Gastroesophageal sphincter (tissue), 4 donors: ENCODE data around the gene MBTD1. TPM values are rescaled to one million over a fixed set of nuclear protein-coding genes. Genes with fewer than 3 reads are reported as not detected.

ENCODE experiments used
- ATAC-seq: fragments of 150-250 bp; one replicate; pipeline ENCODE4 v1.9.1; 2016; ENCODE audit warnings: mild to moderate bottlenecking, moderate library complexity
- H3K27ac ChIP-seq, 4 donors: fragments of 200-600 bp; sonication (generic) in 3 of 4; 1 replicate in 3 of 4; 2 replicates in 1 of 4; pipeline ENCODE4 v1.5.1; 2016 to 2019
- H3K27me3 ChIP-seq: fragments of 200-600 bp; sonication (generic); one replicate; pipeline ENCODE4 v1.5.1; 2019
- H3K36me3 ChIP-seq, 2 donors: fragments of 200-600 bp; sonication (generic); one replicate each; pipeline ENCODE4 v1.5.1; 2019; ENCODE audit warnings: control low read depth in 1 of 2
- H3K4me1 ChIP-seq, 3 donors: fragments of 200-600 bp; sonication (generic); 1 replicate in 2 of 3; 2 replicates in 1 of 3; pipeline ENCODE4 v1.5.1; 2016 to 2019; ENCODE audit warnings: control low read depth in 2 of 3
- H3K4me3 ChIP-seq, 2 donors: fragments of 200-600 bp; sonication (generic); one replicate each; pipeline ENCODE4 v1.5.1; 2019; ENCODE audit warnings: mild to moderate bottlenecking in 1 of 2, moderate library complexity in 1 of 2
- H3K9me3 ChIP-seq, 3 donors: fragments of 200-600 bp; sonication (generic); one replicate each; pipeline ENCODE4 v1.5.1; 2017 to 2019; ENCODE audit warnings: control low read depth in 2 of 3
- CTCF ChIP-seq, 4 experiments: fragments of 200-600 bp in 2 of 4; fragments of 450-650 bp in 2 of 4; sonication (generic) in 1 of 4; IDR thresholded peaks; one replicate each; pipeline ENCODE4 v1.5.1; 2017 to 2019; ENCODE audit warnings: antibody characterized with exemption in 4 of 4, mild to moderate bottlenecking in 2 of 4, moderate library complexity in 2 of 4
- EP300 ChIP-seq: sonication (generic); formaldehyde crosslinking; IDR thresholded peaks from one replicate; pipeline ENCODE4 v1.6.1; 2017; ENCODE audit warnings: antibody characterized with exemption, mild to moderate bottlenecking
- POLR2A ChIP-seq, 2 donors: fragments of 450-650 bp; IDR thresholded peaks; one replicate each; pipeline ENCODE4 v1.6.1; 2017; ENCODE audit warnings: antibody characterized with exemption in 2 of 2, mild to moderate bottlenecking in 2 of 2, moderate library complexity in 1 of 2
- POLR2AphosphoS5 ChIP-seq: sonication (generic); formaldehyde crosslinking; IDR thresholded peaks from one replicate; pipeline ENCODE4 v1.6.1; 2017; ENCODE audit warnings: antibody characterized with exemption
- WGBS, 2 donors: methylation state at CpG; one replicate each; pipeline ENCODE4 v1.1.5; 2018; ENCODE audit warnings: low coverage in 1 of 2; 5-methylcytosine and 5-hydroxymethylcytosine counted together
- total RNA-seq, 4 donors: library from RNA; depleted of rRNA; stranded (reverse); fragments of >200 nt; gene quantifications; one replicate each; pipeline ENCODE4 v1.1.0, GENCODE V29; 2016

MBTD1 gene
- total RNA-seq, 4 donors from 2014 or later = 7.3 to 19.9 (median 13.1) TPM

GRCh38 chr17:51255673-51256072 lies 4.2 kb downstream of the MBTD1 start:
- H3K9me3 ChIP-seq = no peaks in the 10 kb centered on the region
- peaks cover 0 to 18% of the 10 kb centered on the region in 2 donors for H3K36me3 ChIP-seq
- no peak for ATAC-seq
- no peak overlapping the region for H3K4me3 ChIP-seq
- WGBS, 2 donors = 78 to 83% methylated on average over 5 to 6 of the region's 6 CpGs
- peaks cover 0 to 52% (median 18%) of the 10 kb centered on the region in 3 donors for H3K4me1 ChIP-seq
- no peak overlapping the region for H3K27ac ChIP-seq
- no peak for TF ChIP-seq POLR2AphosphoS5
- TF ChIP-seq POLR2A (IDR thresholded peaks at IDR 0.05) = no peak
- no peak for TF ChIP-seq CTCF (IDR thresholded peaks at IDR 0.05)
- no peak for TF ChIP-seq EP300
- H3K27me3 ChIP-seq = no peaks in the 10 kb centered on the region

GRCh38 chr17:51251010-51251409 lies 8.8 kb downstream of the MBTD1 start:
- Histone ChIP-seq H3K4me3 (no peak overlapping the region), H3K27me3 (no peaks in the 10 kb centered on the region), H3K36me3 (peaks cover 0 to 19% of the 10 kb centered on the region in 2 donors), H3K4me1 (peaks cover 0 to 18% (median under 1%) of the 10 kb centered on the region in 3 donors), H3K9me3 (no peaks in the 10 kb centered on the region), H3K27ac (no peak overlapping the region)
- TF ChIP-seq EP300 = no peak
- TF ChIP-seq CTCF (IDR thresholded peaks at IDR 0.05) = no peak
- TF ChIP-seq POLR2A (IDR thresholded peaks at IDR 0.05) = no peak
- no peak for TF ChIP-seq POLR2AphosphoS5
- no peak for ATAC-seq

- Histone ChIP-seq H3K9me3 (no peaks in the 10 kb centered on the region), H3K4me1 (peaks cover 0 to 12% (median 0%) of the 10 kb centered on the region in 3 donors), H3K27ac (no peak overlapping the region), H3K27me3 (no peaks in the 10 kb centered on the region), H3K4me3 (no peak overlapping the region), H3K36me3 (peaks cover 0 to 19% of the 10 kb centered on the region in 2 donors)
- no peak for ATAC-seq
- no peak for TF ChIP-seq POLR2AphosphoS5
- TF ChIP-seq POLR2A (IDR thresholded peaks at IDR 0.05) = no peak
- no peak for TF ChIP-seq EP300
- no peak for TF ChIP-seq CTCF (IDR thresholded peaks at IDR 0.05)
- WGBS, 2 donors = 94 to 96% methylated on average over 3 of the region's 3 CpGs
Observed at GRCh38 chr17:51250314-51250840, 9.5 kb downstream of the MBTD1 start.

- Histone ChIP-seq H3K4me3 (no peak overlapping the region), H3K9me3 (no peaks in the 10 kb centered on the region), H3K27me3 (no peaks in the 10 kb centered on the region), H3K4me1 (no peaks in the 10 kb centered on the region), H3K27ac (no peak overlapping the region), H3K36me3 (no peaks in the 10 kb centered on the region)
- 100% methylated on average over 1 of the region's 1 CpG for WGBS, 2 donors
- ATAC-seq = no peak
- TF ChIP-seq POLR2AphosphoS5 (no peak), POLR2A (IDR thresholded peaks at IDR 0.05) (no peak), EP300 (no peak), CTCF (IDR thresholded peaks at IDR 0.05) (no peak)
Observed at GRCh38 chr17:51245535-51245934, 14.3 kb downstream of the MBTD1 start.

- no peak for TF ChIP-seq EP300
- no peak for TF ChIP-seq CTCF (IDR thresholded peaks at IDR 0.05)
- TF ChIP-seq POLR2AphosphoS5 = no peak
- TF ChIP-seq POLR2A (IDR thresholded peaks at IDR 0.05) = no peak
- no peaks in the 10 kb centered on the region for H3K36me3 ChIP-seq
- 76 to 84% methylated on average over 4 of the region's 4 CpGs for WGBS, 2 donors
- H3K27ac ChIP-seq = no peak overlapping the region
- no peaks in the 10 kb centered on the region for H3K27me3 ChIP-seq
- no peak for ATAC-seq
- no peak overlapping the region for H3K4me3 ChIP-seq
- no peaks in the 10 kb centered on the region for H3K4me1 ChIP-seq
- H3K9me3 ChIP-seq = no peaks in the 10 kb centered on the region
Observed at GRCh38 chr17:51244041-51244440, 15.8 kb downstream of the MBTD1 start.
